Activated naive CD4-positive, alpha-beta T cell treated with anti-CD3 and anti-CD28 coated beads, Interleukin-2, amount 50 U/mL, for 24 hours (primary cell): Measurements from ENCODE around the gene MAEA.

Source experiments
- H3K27ac Mint-ChIP-seq: one replicate; pipeline ENCODE4 v1.8.0; 2021; ENCODE audit warnings: mild to moderate bottlenecking, mixed read lengths
- H3K27me3 Mint-ChIP-seq: one replicate; pipeline ENCODE4 v1.8.0; 2021; ENCODE audit warnings: mixed read lengths
- H3K36me3 Mint-ChIP-seq: one replicate; pipeline ENCODE4 v1.8.0; 2021; ENCODE audit warnings: mixed read lengths
- H3K4me1 Mint-ChIP-seq: one replicate; pipeline ENCODE4 v1.8.0; 2021; ENCODE audit warnings: mixed read lengths
- H3K4me3 Mint-ChIP-seq: one replicate; pipeline ENCODE4 v1.8.0; 2021; ENCODE audit warnings: mild to moderate bottlenecking, mixed read lengths
- H3K9me3 Mint-ChIP-seq: one replicate; pipeline ENCODE4 v1.8.0; 2021; ENCODE audit warnings: mixed read lengths

MAEA gene

DNA sequence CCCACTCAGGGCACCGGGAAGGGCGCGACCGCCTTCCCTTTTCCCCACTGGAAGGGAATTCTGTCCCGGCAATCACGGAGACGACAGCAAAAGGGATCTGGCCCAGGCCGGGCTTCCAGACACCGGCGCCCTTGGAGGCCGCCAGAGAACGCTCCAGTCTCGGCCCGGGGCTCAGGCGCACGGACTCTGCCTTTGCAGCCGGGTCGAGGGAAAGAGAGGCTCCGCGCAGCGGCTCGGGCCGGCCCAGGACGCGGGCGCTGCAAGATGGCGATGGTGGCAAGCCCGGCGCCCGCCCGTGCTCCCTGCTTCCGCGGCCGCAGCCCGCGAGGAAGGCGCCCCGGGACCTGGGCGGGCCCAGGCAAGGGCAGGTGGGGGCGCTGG is 41.8 kb upstream of the MAEA start:
- Mint-ChIP-seq H3K27me3 (no peaks in the 10 kb centered on the region), H3K9me3 (no peaks in the 10 kb centered on the region), H3K36me3 (peaks cover 2% of the 10 kb centered on the region), H3K4me3 (peak overlapping the region; percentile 90), H3K27ac (no peak overlapping the region), H3K4me1 (peaks cover 70% of the 10 kb centered on the region)

DNA sequence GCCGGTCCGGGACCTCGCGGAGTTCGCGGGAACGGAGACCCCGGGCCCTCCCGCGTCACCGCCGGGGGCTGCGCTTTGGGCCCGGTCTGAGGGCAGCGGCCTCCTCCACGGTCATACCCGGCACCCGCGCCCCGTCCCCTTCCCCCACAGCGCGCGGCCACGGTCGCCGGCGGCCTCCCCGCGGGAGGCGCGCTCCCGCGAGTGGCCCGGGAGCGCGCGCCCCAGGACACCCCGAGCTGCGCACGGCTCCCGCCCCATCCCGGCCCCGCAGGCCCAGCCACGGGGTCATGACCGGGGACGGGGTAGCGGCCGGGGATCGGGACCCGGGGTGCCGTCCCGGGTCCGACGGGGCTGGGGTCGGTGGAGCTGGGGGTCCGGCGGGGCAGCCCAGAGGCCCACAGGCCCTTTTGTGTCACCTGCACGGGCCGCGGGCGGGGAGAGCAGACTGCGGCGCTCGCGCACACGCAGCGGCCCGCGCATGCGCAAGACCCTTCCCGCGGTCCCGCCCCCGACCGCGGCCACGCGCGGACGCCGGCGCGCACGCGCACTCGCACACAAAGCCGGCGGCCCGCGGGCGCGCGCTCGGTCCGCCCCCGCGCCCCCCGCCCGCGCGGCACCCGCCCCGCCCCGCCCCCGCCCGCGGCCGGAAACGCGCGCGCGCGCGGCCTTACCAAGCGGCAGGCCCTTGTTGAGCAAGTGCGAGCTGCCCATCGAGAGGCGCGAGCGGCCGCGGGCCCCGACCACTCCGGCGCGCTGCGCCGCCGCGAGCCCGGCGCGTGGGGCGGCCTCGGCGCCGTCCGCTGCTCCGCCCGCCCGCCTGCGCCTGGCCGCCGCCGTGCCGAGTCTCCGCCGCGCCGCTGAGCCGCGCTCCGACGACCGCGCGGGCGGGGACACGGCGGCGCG is 41.2 kb upstream of the MAEA start, which contains the start of gene CTBP1:
TSS of gene CTBP1 (minus strand) at position 886 of the 903 bp plus-strand sequence. CDS start 7,799 bp downstream, outside the sequence.
- peaks cover 72% of the 10 kb centered on the region for H3K4me1 Mint-ChIP-seq
- H3K27me3 Mint-ChIP-seq, result no peaks in the 10 kb centered on the region
- peaks cover 2% of the 10 kb centered on the region for H3K36me3 Mint-ChIP-seq
- H3K27ac Mint-ChIP-seq, result peak within 1 kb of the TSS; percentile 98
- peak within 1 kb of the TSS; percentile 95 for H3K4me3 Mint-ChIP-seq
- no peaks in the 10 kb centered on the region for H3K9me3 Mint-ChIP-seq

DNA sequence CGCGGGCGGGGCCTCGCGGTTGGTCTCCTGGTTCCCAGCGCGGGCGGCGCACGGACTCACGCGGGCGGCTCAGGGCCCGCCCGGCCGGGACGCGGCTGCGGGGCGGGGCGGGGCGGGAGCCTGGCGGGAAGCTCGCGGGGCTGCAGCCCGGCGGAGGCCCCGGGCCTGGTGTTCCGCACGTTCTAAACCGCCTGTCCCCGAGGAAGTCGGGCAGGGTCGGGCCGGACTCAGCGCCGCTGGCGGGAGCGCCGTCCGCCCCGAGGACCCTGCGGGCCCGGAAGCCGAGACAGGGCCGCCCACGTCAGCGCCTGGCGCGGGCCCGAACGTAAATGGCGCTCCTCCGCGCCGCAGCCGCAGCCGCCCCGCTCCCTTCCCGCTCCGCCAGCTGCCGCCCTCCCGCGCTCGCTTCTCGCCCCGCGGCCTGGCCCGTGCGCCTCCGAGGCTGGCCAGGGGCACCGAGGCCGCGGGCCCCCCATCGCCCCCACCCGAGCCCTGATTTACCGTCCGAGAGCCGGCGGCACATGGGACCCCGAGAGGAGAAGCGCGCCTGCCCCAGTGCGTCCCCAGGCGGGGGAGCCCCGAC is 40.5 kb upstream of the MAEA start:
- H3K4me1 Mint-ChIP-seq, result peaks cover 72% of the 10 kb centered on the region
- H3K27ac Mint-ChIP-seq, result peak overlapping the region; percentile 98
- no peaks in the 10 kb centered on the region for H3K27me3 Mint-ChIP-seq
- peak overlapping the region; percentile 95 for H3K4me3 Mint-ChIP-seq
- H3K36me3 Mint-ChIP-seq, result peaks cover 2% of the 10 kb centered on the region
- no peaks in the 10 kb centered on the region for H3K9me3 Mint-ChIP-seq

DNA sequence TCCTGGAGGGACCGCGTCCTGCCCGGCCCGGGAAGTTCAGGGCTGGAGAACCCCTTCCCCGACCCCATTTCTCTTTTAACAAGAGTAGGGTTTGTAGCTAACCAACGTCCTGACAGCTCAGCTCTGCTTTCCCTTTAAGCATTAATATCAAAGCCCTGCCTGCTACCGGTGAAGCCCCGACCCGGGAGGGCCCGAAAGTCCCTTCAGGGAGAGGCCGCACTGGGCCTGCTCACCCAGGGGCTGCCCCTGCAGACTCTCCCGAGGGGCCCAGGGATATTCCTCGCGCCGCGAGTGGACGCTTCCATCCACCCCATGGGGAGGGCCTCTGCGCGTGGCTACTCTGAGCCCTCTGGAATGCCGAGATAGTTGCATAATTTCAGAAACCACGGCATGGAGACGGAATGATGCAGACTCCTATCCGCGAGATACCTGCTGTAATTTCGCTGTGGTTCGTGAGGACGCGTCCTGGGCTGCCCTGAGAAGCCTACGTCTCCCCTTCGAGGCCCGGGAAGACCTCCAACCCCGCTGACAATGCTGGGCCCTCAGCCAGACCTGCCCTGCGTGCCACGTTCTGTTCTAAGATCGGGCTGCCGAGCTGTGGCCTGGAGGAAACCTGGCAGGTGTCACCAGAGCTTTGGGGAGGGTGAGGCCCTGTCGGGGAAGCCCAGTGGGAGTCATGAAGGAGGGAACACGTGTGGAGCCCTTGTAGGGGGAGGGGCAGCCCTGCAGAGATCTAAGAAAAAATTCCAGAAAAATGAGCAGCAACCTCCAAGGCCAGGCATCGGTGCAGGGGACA is 39.8 kb upstream of the MAEA start:
- peak overlapping the region; percentile 95 for H3K4me3 Mint-ChIP-seq
- no peaks in the 10 kb centered on the region for H3K9me3 Mint-ChIP-seq
- peaks cover 4% of the 10 kb centered on the region for H3K36me3 Mint-ChIP-seq
- peaks cover 72% of the 10 kb centered on the region for H3K4me1 Mint-ChIP-seq
- no peaks in the 10 kb centered on the region for H3K27me3 Mint-ChIP-seq
- peak overlapping the region; percentile 98 for H3K27ac Mint-ChIP-seq

DNA sequence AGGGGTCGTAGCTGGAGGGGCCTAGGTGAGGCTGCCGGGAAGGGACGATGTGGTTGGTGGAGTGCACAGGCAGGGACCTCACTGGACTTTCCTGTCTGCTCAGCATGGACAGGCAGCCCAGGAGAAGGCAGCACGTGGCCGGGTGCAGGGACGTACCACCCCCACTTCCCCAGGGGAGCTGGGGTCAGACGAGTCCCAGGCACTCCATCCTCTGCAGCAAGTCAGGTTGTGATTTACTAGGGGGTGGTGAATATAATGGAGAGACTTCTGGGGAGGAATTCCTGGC is 39.2 kb upstream of the MAEA start:
- Mint-ChIP-seq H3K9me3 (peaks cover under 1% of the 10 kb centered on the region), H3K4me1 (peaks cover 72% of the 10 kb centered on the region), H3K36me3 (peaks cover 4% of the 10 kb centered on the region), H3K4me3 (peak overlapping the region; percentile 95), H3K27me3 (no peaks in the 10 kb centered on the region), H3K27ac (peak overlapping the region; percentile 98)

DNA sequence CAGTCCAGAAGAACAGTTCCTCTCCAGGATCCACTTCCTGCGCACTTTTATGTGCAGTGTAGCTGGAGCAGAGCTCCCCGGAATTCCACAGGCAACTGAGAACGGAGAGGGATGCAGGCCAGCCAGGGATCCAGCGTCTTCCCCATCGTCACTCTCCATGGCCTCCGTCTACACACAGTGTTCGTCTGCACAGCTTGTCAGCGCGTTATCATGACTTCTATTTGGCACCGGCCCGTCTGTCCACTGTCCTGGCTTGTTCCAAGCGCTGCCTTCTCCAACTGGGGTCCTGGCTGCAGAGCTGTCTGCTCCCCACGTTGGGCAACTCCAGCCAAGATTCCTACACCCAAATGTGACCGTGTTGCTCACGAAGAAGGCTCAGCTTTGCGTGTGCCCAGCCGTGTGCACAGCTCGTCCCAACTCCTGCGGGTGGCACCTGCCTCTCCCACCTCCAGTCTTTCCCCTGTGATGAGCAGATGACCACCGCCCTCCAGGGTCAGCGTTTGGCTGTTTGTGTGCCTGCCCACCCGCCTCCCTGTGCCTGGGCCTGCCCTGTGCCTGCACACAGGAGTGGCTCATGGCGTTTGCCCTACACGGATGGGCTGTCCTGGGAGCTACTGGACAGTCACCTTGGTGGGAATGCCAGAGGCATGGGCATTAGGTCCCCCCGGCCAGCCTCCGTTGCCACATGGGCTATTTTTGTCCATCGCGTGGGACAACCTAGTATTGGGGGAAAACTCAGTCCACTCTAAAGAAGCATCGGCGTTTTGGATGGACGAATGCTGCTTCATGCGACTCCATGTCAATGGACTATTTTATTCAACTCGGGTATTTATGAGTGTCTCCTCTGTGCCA is 38.5 kb upstream of the MAEA start:
- Mint-ChIP-seq H3K9me3 (peaks cover 5% of the 10 kb centered on the region), H3K36me3 (peaks cover 4% of the 10 kb centered on the region), H3K4me1 (peaks cover 73% of the 10 kb centered on the region), H3K27me3 (no peaks in the 10 kb centered on the region), H3K4me3 (peak overlapping the region; percentile 95), H3K27ac (peak overlapping the region; percentile 79)

DNA sequence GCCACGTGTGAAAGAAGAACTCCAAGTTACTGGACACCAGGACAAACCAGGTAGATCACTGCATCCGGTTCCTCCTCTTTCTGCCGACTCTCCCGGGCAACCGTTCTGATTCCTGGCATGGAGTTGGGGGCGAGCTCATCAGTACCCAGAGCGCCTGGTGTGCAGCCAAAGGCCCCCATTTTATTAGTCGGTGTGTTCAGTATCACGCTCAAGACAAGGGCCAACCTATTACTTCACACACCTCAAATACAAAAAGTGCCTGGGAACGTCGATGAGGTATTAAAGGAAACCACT is 38.0 kb upstream of the MAEA start:
- H3K36me3 Mint-ChIP-seq, result peaks cover 4% of the 10 kb centered on the region
- peaks cover 5% of the 10 kb centered on the region for H3K9me3 Mint-ChIP-seq
- H3K4me1 Mint-ChIP-seq, result peaks cover 73% of the 10 kb centered on the region
- no peak overlapping the region for H3K4me3 Mint-ChIP-seq
- peak overlapping the region; percentile 76 for H3K27ac Mint-ChIP-seq
- H3K27me3 Mint-ChIP-seq, result no peaks in the 10 kb centered on the region

DNA sequence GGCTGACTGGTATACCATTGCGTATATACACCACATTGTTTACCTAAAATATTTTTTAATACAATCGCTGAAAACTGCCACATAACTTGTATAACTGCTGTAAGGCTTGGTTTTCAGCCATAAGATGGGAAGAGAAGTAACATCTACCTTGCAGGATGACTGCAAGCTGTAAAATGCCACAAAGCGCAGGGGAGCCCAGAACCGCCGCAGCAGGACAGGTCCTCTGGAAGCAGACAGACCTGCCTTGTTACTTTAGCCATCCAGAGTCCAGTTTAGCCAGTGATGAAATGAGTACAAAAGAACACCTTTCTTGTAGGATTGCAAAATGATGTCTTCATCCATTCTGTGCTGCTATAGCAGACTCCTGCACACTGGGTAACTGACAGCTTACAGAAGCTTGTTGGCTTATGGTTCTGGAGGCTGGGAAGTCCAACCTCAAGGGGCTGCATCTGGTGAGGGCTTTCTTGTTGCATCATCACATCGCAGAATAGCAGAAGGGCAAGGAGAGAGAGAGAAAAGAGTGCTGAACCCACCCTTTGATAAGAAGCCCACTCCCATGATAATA is 36.7 kb upstream of the MAEA start:
- peak overlapping the region; percentile 79 for H3K27ac Mint-ChIP-seq
- peaks cover 4% of the 10 kb centered on the region for H3K36me3 Mint-ChIP-seq
- H3K4me3 Mint-ChIP-seq, result peak overlapping the region; percentile 38
- peaks cover 72% of the 10 kb centered on the region for H3K4me1 Mint-ChIP-seq
- H3K9me3 Mint-ChIP-seq, result peaks cover 5% of the 10 kb centered on the region
- no peaks in the 10 kb centered on the region for H3K27me3 Mint-ChIP-seq

DNA sequence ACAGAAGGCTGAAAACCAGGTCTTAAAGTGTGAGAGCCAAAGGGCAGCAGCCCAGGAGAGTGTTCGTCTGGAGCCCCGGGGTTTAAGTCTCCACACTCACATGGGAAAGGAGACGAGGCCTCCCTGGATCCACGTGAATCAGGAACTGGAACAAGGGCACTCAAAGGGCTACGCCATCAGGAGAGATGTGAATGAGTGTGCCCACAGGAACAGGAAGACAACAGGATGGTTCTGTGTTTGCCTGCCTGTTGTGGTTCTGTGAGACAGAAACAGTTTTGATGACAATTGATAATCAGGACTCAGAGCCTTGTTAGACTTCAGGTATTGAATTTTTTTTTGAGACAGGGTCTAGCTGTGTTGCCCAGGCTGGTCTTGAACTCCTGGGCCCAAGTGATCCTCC is 35.9 kb upstream of the MAEA start:
- peak overlapping the region; percentile 37 for H3K4me3 Mint-ChIP-seq
- H3K36me3 Mint-ChIP-seq, result peaks cover 4% of the 10 kb centered on the region
- H3K9me3 Mint-ChIP-seq, result peaks cover 5% of the 10 kb centered on the region
- peaks cover 78% of the 10 kb centered on the region for H3K4me1 Mint-ChIP-seq
- peak overlapping the region; percentile 79 for H3K27ac Mint-ChIP-seq
- H3K27me3 Mint-ChIP-seq, result no peaks in the 10 kb centered on the region

DNA sequence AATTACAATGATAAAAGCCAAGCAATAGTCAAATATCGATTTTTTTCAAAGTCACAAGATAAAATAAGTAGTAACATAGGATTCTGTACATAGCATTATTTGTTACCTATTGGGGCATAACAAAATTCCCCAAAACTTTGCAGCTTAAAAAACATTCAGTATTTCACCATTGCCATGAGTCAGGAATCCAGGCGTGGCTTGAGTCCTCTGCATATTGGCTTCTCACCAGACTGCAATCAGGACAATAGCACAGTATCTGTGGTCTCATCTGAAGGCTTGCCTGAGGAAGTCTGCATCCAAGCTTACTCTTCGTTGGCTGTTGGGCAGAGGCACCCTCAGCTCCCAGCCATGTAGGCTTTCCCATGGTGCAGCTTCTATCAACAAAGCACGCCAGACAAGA is 34.5 kb upstream of the MAEA start:
- peaks cover 80% of the 10 kb centered on the region for H3K4me1 Mint-ChIP-seq
- no peak overlapping the region for H3K4me3 Mint-ChIP-seq
- H3K27ac Mint-ChIP-seq, result peak overlapping the region; percentile 95
- H3K27me3 Mint-ChIP-seq, result no peaks in the 10 kb centered on the region
- peaks cover 5% of the 10 kb centered on the region for H3K9me3 Mint-ChIP-seq
- H3K36me3 Mint-ChIP-seq, result peaks cover 4% of the 10 kb centered on the region

DNA sequence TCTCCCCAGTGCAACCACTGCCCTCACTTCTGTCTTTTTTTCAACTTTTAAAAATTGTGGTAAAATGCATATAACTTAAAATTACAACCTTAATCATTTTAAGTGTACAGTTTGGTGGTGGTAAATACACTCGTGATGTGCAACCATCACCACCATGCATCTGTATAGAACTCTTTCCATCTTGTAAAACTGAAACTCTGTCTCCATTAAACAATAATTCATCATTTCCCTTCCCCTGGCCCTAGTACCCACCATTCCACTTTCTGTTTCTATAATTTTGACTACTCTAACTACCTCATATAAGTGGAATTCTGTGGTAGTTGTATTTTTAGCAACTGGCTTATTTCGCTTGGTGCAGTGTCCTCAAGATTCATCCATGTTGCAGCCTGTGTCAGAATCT is 34.0 kb upstream of the MAEA start:
- Mint-ChIP-seq H3K27ac (peak overlapping the region; percentile 93), H3K27me3 (no peaks in the 10 kb centered on the region), H3K4me3 (peak overlapping the region; percentile 55), H3K4me1 (peaks cover 78% of the 10 kb centered on the region), H3K36me3 (peaks cover 2% of the 10 kb centered on the region), H3K9me3 (peaks cover 5% of the 10 kb centered on the region)

DNA sequence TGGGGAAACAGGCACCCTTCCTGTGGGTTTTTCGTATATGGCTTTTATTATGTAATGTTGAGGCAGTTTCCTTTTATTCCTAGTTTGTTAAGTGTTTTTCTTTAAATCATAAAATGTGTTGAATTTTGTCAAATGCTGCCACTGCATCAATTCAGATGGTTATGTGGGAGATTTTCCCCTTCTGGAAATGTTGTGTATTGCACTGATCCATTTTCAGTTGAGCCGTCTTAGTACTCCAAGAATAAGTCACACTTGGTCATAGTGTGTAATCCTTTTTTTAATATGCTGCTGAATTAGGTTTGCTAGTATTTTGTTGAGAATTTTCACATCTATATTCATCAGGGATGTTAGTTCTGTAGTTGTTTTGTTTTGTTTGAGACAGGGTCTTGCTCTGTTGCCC is 31.2 kb upstream of the MAEA start:
- H3K4me3 Mint-ChIP-seq, result no peak overlapping the region
- no peaks in the 10 kb centered on the region for H3K27me3 Mint-ChIP-seq
- H3K9me3 Mint-ChIP-seq, result peaks cover 5% of the 10 kb centered on the region
- peaks cover 52% of the 10 kb centered on the region for H3K4me1 Mint-ChIP-seq
- peaks cover 2% of the 10 kb centered on the region for H3K36me3 Mint-ChIP-seq
- H3K27ac Mint-ChIP-seq, result no peak overlapping the region

DNA sequence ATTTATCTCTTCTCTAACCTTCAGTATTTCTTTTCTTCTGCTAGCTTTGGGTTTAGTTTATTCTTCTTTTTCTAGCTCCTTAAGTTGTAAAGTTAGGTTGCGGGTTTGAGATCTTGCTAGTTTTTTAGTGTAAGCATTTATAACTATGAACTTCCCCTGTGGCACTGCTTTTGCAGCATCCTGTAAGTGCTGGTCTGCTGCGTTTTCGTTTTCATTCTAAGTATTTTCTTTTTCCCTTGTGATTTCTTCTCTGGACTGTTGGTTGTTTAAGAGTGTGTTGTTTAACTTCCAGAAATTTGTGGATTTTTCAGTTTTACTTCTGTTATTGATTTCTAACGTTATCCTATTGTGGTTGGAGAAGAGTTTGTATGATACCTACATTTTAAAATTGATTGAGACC is 29.7 kb upstream of the MAEA start:
- no peaks in the 10 kb centered on the region for H3K27me3 Mint-ChIP-seq
- peaks cover 5% of the 10 kb centered on the region for H3K9me3 Mint-ChIP-seq
- peaks cover 37% of the 10 kb centered on the region for H3K4me1 Mint-ChIP-seq
- H3K36me3 Mint-ChIP-seq, result peaks cover 1% of the 10 kb centered on the region
- peak overlapping the region; percentile 44 for H3K27ac Mint-ChIP-seq
- no peak overlapping the region for H3K4me3 Mint-ChIP-seq

DNA sequence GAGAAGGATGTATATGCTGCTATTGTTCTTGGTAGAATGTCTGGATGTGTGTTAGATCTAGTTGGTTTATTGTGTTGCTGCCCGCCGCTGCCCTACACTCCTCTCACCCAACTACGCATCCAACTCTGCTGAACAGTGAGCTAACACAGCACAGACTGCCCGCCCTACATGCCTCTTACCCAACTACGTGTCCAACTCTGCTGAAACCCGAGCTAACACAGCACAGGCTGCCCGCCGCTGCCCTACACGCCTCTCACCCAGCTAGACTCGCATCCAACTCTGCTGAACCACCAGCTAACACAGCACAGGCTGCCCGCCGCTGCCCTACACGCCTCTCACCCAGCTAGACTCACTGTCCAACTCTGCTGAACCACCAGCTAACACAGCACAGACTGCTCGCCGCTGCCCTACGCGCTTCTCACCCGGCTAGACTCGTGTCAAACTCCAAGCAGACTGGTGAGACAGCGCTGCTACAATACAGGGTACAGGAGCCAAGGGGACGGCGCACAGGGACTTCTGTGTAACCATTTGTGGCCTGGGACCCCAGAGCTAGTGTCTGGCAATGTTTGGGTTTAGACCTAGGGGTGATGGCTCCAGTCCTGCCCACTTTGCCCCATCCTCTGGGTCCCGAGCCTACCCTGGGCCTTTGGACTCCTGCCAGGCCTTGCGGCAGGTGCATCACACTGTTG is 29.1 kb upstream of the MAEA start:
- peaks cover 1% of the 10 kb centered on the region for H3K36me3 Mint-ChIP-seq
- no peak overlapping the region for H3K4me3 Mint-ChIP-seq
- H3K4me1 Mint-ChIP-seq, result peaks cover 31% of the 10 kb centered on the region
- no peak overlapping the region for H3K27ac Mint-ChIP-seq
- no peaks in the 10 kb centered on the region for H3K27me3 Mint-ChIP-seq
- H3K9me3 Mint-ChIP-seq, result peaks cover 4% of the 10 kb centered on the region
